ENCODE results near the gene TCEA2.

The TCEA2 gene

DNA sequence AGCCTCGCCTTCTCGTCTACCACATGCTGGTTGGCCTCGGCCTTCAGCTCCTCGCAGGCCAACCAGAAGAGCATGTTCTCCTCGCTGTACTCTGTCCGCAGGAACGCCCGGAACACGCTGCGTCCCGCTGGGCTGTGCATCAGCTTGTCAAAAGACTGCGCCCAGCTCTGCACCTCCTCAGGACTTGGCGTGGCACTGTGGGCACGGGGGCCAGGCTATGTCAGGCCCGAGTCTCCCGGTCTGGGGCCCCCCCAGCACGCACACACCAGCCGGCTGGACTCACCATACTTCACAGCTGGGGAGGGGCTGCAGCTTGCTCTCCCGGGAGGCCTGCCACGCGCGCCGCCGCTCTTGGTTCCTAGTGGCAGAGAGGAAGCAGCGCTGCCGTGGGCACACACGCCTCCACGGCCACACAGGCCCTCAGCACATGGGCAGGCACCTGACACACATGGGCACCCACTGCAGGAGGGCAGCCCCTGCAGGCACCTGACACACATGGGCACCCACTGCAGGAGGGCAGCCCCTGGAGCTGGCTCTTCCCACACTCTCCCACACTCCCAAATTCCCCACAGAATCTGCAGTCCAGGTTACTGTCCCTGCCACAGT, 11.3 kb downstream of the TCEA2 start:
- DNase-seq (ENCODE audit: low read depth), result no peak
- no peak overlapping the region for H3K4me3 ChIP-seq (ENCODE audit: low read depth, low read length)

DNA sequence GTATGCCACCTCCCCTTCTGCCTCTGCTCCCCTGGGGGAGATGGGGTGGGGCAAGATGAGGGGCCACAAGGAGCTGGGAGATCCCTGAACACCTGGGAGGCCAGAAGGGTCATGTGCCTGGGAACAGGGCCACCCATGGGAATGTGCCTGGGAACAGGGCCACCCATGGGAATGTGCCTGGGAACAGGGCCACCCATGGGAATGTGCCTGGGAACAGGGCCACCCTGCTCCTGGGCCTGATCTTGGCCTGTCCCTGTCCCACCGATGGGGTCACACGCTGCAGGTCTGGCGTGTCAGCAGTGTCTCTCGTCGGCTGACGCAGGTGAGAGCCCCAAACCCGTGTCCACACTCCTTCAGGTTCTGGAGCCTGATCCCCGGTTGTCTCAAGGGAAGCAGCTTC, 12.0 kb downstream of the TCEA2 start:
- H3K4me3 ChIP-seq (ENCODE audit: low read depth, low read length), result no peak overlapping the region

DNA sequence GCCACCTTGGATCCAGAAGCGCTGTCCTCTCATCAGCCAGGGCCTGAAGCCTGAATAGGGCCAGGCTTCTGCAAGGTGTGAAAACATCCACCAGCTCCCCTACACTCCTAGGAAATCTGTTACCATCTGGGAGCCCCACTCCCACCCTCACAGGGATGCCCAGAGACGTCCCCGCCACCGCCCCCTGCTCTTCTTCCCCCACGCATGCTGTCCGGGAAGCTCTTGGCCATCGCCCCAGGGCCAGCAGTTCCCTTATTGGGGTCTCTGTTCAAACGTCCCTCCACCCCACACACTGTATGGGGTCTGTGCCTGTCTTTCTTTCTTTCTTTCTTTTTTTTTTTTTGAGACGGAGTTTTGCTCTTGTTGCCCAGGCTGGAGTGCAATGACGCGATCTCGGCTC, 12.6 kb downstream of the TCEA2 start:
- no peak overlapping the region for H3K4me3 ChIP-seq (ENCODE audit: low read depth, low read length)
- no peak for DNase-seq (ENCODE audit: low read depth)

More for the DNA sequence above, 12.0 kb downstream of the TCEA2 start:
- no peak for DNase-seq (ENCODE audit: low read depth)

DNA sequence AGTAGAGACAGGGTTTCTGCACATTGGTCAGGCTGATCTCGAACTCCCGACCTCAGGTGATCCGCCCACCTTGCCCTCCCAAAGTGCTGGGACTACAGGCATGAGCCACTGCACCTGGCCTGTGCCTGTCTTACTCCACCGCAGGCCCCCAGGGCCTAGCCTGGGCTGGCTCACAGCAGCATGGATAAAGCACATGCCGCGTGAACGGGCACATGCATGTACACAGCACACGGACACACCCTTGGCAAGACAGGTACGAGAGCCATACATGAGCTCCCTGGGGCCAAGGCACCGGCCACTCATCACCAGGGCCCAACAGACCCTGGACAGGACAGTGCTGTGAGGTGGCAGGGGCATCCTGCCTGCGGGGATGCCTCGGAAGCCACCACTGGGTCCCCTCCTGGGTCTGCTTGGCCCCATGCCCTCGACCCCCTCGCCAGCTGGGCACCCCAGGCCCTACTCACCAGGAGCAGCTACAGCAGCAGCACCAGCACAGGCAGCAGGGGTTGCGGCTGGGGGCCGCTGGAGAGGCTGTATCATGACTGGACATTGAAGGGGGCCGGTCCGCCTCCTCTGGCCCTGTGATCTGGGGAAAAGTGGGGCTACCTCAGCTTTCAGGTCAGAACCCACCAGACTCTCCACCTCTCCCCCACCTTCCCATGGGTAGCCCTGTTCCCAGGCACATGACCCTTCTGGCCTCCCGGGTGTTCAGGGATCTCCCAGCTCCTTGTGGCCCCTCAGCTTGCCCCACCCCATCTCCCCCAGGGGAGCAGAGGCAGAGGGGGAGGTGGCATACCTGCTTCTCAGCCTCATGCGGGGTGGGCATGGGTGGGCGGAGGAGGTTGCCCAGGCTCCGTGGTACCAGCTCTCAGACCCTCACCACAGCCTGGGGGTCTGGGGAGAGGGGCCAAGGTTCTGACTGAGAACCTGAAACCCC, 13.3 kb downstream of the TCEA2 start:
- H3K4me3 ChIP-seq (ENCODE audit: low read depth, low read length), result no peak overlapping the region
- DNase-seq (ENCODE audit: low read depth), result no peak

DNA sequence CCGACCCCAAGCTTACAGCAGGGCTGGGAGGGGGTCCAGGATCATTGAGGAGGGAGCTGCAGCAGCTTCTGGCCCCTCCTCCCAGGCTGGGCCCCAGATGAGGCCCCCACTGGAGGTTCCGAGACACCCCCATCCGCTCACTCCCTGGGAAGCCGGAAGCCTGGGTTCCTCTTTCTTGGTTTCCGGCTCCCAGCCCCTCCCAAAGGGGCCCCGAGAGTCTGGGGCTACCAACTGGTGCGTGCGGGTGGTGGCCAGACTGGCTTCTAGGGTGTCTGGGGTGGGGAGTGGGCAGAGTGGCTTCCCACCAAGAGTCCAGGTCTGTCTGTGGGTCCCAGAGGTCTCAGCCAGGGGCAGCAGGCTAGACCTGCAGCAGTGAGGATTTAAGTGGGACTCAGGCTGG, 14.1 kb downstream of the TCEA2 start:
- no peak overlapping the region for H3K4me3 ChIP-seq (ENCODE audit: low read depth, low read length)
- no peak for DNase-seq (ENCODE audit: low read depth)

DNA sequence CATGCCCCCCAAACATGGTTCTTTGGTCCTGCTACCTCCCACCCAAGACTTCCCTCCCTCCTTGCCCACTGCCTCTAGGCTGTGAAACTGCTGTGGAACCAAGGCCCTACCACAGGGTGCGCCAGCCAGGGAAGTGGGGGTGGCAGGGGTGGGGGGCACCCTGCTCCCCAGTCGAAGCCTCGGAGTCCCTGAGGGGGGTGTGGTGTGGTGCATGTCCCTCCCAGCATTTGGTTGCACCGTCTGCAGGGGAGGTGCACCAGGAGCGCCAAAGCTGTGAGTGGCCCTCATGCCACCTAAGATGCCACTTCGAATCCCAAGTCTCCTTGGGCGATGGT, 14.5 kb downstream of the TCEA2 start:
- DNase-seq (ENCODE audit: low read depth), result no peak
- no peak overlapping the region for H3K4me3 ChIP-seq (ENCODE audit: low read depth, low read length)

DNA sequence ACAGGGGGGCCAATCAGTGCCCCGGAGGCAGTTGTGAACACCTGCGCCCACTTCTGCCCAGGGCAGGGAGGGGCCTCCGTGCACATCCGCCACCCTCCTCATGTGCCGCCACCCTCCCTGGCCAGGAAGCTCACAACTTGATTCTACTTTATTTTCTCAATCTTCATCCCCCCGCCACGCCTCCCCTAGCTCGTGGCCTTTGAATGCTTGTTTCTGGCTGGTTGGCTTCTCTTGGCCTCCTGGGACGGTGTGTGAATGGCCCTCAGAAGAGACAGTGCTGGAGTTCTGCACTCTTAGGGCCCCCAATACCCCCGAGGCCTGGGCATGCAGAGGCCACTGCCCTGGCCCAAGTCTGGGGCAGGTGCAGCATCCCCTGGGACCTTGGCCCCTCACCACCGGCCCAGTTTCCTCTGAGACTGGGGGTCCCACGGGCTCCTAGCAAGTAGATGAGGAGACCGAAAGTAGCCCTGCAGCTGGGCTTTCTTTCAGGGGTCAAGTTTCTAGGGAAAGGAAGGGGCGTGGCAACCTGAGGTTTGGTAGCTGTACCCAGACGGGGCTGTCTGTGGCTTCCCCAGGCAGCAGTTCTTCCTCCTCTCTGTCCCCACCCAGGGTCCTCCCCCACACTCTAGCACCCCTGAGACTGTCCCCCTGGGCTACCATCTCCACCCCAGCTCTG, 15.0 kb downstream of the TCEA2 start:
- no peak for DNase-seq (ENCODE audit: low read depth)

DNA sequence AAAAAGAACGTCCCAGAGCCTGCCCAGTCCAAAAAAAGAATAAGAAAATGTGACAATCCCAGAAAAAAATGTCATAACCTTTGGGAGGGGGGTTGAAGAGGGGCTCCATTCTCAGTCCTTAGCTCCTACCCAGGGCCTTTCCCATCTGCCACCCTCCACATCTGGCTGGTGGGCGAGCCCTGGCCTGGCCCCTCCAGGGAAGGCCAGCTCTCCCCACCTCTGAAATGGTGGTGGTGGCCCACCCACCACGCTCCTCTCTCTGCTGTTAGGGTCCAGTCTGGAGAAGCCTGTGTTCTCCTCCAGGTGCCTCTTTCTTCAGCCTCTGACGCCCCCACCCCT, 15.9 kb downstream of the TCEA2 start:
- peak overlapping the region; percentile 81 for H3K4me3 ChIP-seq (ENCODE audit: low read depth, low read length)

More for the DNA sequence above, 15.0 kb downstream of the TCEA2 start:
- H3K4me3 ChIP-seq (ENCODE audit: low read depth, low read length), result peak overlapping the region; percentile 81

DNA sequence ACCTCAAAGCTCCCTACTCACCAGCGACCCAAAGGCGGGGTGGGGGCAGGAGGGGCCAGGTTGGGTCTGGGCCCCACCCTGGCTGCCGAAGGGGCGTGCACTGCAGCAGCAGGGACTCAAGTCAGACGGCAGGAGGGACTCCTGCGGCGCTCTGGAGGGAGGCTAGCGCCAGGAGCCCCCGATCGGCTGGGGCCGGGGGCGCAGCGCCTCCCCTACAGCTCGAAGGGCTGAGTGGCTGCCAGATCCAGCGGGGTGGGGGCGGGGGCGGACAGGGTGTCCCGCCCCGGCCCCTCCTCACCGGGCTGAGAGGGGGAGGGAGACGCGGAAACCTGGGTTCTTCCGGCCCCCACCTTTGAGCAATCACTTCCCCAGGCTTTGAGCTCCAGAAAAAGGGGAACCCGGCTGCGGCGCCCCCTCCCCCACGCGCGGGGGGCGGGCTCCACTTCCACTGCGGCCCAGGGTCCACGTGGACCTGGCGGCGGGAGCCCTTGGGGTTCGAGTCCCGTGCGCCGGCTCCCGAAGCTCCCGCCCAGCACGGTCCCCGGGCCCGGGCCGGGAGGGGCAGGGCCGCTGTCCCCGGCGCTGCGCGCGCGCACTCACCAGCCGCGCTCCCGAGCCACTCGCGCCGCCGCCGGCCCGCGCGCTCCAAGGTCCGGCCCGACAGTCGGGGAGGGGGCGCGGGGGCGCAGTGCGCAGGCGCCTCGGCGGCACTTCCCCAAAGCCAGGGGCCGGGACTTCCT, 16.4 kb downstream of the TCEA2 start, which contains the start of gene RGS19:
Gene RGS19, minus strand, starts transcription at position 246 of the 740 bp plus-strand sequence. CDS start 2,632 bp downstream, outside the sequence.
- DNase-seq (ENCODE audit: low read depth), result no peak
- H3K4me3 ChIP-seq (ENCODE audit: low read depth, low read length), result peak within 1 kb of the TSS; percentile 81

More for the DNA sequence above, 15.9 kb downstream of the TCEA2 start:
- no peak for DNase-seq (ENCODE audit: low read depth)

DNA sequence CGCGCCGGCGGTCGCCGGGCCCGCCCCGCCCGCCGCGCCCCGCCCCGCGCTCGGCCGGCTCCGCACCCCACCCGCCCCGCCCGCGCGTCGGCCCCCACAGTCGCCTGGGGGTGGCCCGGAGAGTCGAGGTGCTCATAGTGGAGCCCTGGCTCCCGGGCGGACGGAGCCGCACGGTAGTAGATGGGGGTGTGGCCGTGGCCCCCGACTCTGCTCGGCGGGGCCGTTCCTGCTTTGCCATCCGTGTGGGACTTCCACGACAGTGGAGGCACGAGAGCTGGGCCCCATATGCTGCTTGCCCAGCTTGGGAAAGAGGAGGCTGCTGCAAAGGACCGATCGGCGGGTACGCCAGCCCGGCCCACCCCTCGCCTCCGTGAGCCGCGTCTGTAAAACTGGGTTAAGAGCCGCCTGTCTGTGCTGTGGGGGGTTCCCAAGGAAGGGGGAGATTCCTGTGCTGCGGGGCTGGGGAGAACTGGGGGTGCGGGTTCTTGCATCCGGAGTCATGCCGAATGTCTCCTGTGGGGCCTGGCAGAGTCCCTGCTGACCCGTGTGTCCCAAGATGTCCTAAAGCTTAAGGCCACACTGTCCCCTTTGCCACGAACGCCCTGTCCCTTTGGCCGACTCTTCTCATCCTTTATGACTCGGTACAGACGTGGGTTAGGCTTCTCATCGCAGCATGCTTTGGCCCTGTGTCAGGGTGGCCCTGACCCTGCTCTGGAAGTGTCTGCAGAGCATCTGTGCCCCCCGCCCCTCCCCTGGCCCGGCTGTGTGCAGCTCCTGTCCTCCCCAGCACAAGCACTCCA, 17.2 kb downstream of the TCEA2 start, which contains the start of gene OPRL1:
Gene OPRL1, plus strand, starts transcription at position 70 of the 800 bp plus-strand sequence. CDS start 12,639 bp downstream, outside the sequence.
- peak within 1 kb of the TSS; percentile 81 for H3K4me3 ChIP-seq (ENCODE audit: low read depth, low read length)
- DNase-seq (ENCODE audit: low read depth), result no peak

DNA sequence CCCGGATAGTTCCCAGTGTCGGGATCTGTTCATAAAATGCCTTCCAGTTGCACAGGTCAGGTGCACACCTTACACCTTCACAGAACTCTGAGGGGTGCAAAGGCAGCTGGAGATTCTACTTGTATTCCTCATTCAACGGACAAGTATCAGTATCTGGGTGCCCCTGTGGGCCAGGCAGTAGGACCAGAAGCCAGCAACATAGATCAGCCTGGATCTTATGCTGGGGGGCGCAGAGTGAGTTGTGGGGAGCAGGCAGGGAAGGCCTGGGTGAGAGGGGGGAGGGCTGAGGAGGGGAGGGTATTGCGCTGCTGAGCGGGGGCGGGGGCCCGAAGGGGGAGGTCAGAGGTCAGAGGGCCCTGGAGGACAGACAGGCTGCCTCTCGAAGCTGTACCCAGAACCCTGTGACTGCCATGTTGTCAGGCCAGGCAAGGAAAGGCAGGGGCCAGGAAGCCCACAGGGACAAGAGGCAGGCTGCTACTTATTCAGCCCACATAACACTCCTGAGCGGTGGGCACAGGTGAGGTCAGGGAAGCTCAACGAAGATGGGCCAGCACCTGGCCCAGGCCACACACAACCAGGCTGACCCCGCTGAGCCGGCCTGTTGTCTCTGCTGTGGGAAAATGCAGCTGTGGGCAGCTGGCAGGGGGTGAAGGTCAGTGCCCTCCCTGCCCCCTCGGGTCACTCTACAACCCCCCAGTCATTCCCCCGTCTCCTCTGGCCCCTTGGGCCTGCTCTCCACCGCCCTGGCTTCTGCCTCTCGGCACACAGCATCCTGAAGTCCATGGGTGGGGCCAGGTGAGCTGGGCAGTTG, 18.0 kb downstream of the TCEA2 start:
- H3K4me3 ChIP-seq (ENCODE audit: low read depth, low read length), result peak overlapping the region; percentile 81
- no peak for DNase-seq (ENCODE audit: low read depth)

DNA sequence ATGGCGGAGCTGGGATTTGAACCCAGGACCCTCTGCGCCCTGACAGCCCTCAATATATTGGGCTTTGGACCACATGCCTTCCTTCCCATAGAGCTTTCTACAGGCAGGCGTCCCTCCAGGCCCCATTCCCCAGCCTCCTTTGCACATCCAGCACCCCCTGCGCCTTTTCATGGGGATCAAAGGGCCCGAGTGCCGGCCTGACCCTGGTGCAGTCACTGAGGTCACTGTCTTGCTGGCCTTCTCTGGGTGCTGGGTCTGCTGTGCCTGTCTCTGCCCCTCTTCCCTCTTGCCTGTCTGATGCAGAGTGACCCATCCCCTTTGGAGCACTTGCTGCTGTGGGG, 18.6 kb downstream of the TCEA2 start:
- no peak for DNase-seq (ENCODE audit: low read depth)
- H3K4me3 ChIP-seq (ENCODE audit: low read depth, low read length), result no peak overlapping the region

DNA sequence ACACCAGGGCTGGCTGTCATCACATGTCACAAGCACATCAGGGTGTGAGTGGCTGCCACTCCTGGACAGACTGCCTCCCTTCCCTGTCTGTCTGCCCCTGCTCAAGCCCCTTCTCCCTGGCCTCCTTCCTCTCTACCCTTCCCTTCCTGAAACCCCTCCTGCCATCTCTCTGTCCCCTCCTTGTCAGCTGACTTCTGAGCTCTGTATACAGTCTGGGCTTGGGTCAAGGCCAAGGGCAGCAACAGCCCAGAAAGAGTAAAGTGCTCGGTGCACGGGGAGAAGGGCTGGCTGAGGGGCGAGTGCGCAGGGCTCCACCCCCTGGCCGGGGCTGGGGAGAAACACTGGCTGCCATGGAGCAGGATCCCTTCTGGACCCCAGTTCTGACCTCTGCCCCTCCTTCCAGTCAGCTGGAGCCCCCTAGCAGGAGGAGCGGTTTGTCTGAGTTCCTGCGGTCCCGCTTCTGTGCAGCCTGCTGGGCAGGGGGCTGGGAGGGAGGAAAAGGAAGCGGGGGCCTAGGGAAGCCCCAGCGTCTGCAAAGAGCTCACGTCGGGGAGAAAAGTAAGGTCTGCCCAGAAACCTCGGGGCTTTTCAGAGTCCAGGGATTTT, 19.2 kb downstream of the TCEA2 start:
- no peak for DNase-seq (ENCODE audit: low read depth)

DNA sequence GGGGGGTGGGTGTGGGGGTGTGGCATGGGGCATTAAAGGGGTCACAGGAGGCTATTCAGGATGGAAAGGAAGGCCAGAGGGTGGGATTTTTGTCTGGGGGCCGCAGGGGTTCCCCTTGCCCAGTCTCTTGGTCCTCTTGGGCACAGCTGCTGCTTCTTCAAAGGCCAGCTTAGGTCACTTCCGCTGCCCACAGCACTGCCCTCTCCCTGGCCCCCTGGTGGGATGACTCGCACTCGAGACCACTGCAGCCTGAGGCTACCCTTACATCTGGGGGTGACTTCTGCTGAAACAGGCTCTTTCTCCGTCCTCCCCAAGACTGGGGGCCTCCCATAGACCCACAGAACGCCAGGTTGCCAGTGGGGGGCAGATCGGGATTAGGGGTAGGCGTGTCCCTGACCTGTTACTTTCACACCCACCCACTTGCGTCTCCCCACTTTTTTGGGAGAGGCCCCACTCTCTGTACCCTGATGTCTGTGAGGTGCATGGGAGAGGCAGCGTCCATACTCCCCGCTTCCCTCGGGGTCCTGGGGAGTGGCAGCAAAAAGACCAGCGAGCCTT, 19.9 kb downstream of the TCEA2 start:
- DNase-seq (ENCODE audit: low read depth), result no peak
- H3K4me3 ChIP-seq (ENCODE audit: low read depth, low read length), result peak overlapping the region; percentile 54

More for the DNA sequence above, 19.2 kb downstream of the TCEA2 start:
- H3K4me3 ChIP-seq (ENCODE audit: low read depth, low read length), result no peak overlapping the region

DNA sequence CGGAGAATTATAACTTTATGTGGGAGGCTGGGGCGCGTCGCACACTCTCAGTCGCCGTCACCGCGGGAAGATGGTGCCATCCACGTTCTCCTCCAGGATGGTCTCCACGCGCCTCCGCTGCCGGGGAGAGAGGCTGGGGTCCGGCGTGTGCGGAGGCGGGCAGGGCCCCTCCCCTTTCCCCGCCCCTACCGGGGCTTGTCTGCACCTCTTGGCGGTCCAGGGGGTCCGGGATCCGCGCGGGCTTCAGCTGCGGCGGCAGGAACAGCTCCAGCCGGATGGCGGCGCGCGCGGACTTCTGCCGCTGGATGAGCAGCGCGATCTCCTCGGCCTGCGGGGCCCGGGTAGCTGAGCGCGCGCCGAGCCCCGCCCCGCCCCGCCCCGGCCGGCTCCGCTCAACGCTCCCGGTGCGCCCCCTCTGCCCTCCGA, 20.4 kb downstream of the TCEA2 start:
- peak; percentile 21 for DNase-seq (ENCODE audit: low read depth)
- H3K4me3 ChIP-seq (ENCODE audit: low read depth, low read length), result peak overlapping the region; percentile 54

DNA sequence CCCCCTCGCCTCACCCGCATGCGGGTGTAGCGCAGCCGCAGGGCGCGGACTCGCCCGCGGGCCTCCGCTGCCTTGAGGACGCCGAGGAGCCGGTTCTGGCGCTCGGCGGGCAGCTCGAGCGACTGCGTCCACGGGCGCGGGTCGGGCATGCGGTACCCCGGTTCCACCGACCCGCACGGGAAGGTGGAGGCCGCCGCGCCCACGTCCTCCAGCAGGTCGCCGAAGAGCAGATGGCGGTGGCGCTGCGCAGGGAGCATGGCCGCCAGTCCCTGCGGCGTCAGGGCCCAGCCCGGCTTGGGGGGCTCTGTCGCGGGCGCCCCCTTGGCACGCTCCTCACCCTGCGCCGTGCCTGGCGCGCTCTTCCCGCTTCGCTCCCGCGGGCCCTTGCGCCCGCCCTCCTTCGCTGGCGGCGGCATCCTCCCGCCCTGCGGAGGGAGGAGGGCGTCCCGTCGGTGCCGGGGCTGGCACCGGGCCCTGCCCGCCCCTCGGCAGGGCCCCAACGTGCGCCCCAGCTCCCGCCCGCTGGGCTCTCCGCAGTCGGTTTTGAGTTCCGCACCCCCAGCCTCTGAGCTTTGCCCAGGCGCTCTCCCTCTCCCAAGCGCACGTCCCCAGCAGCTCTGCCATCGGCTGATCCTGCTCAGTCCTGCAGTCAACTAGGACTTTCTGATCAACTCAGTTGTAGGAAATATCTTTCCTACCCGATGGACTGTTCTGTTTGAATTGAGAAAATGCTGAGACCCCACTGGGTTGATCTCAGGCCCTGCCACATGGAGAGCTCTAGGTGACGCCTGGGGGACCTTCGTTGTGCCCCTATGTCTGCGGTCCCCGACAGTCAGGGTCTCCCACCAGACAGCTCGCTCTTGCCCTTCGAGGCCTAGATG, 21.0 kb downstream of the TCEA2 start, which contains the start of gene LKAAEAR1:
Gene LKAAEAR1, minus strand, starts transcription at position 595 of the 881 bp plus-strand sequence. Its CDS starts 179 bp downstream, at position 416.
- peak within 1 kb of the TSS; percentile 54 for H3K4me3 ChIP-seq (ENCODE audit: low read depth, low read length)
- DNase-seq (ENCODE audit: low read depth), result no peak
